Left ventricle myocardium inferior (tissue), 1 donor: Measurements from ENCODE around the gene LRMDA. TPM values are rescaled to one million over a fixed set of nuclear protein-coding genes. Genes with fewer than 3 reads are reported as not detected.

Experiments
- DNase-seq: peaks from one replicate; pipeline ENCODE4 v3.0.0-alpha.2; 2020
- H3K27ac ChIP-seq: fragments of 200-600 bp; replicated peaks from 2 replicates; pipeline ENCODE4 v1.8.0; 2021
- H3K27me3 ChIP-seq: fragments of 200-600 bp; 2 replicates; pipeline ENCODE4 v1.8.0; 2021; ENCODE audit warnings: low read depth
- H3K36me3 ChIP-seq: fragments of 200-600 bp; 2 replicates; pipeline ENCODE4 v1.8.0; 2021
- H3K4me1 ChIP-seq: fragments of 200-600 bp; 2 replicates; pipeline ENCODE4 v1.8.0; 2021
- H3K4me3 ChIP-seq: fragments of 200-600 bp; 2 replicates; pipeline ENCODE4 v1.8.0; 2021; ENCODE audit warnings: mild to moderate bottlenecking, moderate library complexity
- H3K9me3 ChIP-seq: fragments of 200-600 bp; replicated peaks from 2 replicates; pipeline ENCODE4 v1.8.0; 2021
- intact Hi-C: fragments of 100-400 bp; cut with micrococcal nuclease; formaldehyde crosslinking; loops from one replicate; pipeline ENCODE4 v1.11.0; 2022
- total RNA-seq: library from RNA; stranded (reverse); fragmentation: NEBNext Ultra II Directional; extraction: Animal tissue kit (Norgen Biotek cat#: 25700); gene quantifications from one replicate; pipeline ENCODE4 v1.2.1, GENCODE V29; 2021
- TF ChIP-seq, protein P1 (sequence below): fragments of 200-600 bp; IDR thresholded peaks from 2 replicates; pipeline ENCODE4 v1.8.0; 2021; ENCODE audit warnings: antibody characterized with exemption, mild to moderate bottlenecking, borderline replicate concordance
- donor health status: DM: no; HTN: yes; CAD: no; lungs with severe emphysema.

Gene LRMDA
- total RNA-seq, 1 donor from 2014 or later = 18.7 TPM

DNA sequence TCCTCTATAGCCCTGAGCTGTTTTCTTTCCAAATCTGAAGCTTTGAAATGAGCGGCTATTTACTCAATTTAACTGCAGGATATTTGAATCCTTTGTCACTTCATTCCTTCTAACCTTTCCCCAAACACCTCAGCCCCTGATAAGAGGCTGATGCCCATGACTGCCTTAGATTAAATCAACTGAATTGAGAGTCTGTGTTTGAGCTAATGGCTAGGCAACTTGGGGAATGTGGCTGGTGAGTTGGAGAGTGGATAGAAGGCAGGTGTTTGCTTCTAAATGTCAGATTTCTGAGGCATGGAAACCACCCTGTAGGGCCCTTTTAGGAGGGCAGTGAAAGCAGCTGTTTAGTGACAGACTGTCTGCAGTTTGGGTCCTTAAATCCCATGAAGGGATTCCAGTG is 759.9 kb downstream of the LRMDA start:
- H3K4me1 ChIP-seq = peaks cover under 1% of the 10 kb centered on the region
- no peak for DNase-seq
- TF ChIP-seq, protein P1, sequence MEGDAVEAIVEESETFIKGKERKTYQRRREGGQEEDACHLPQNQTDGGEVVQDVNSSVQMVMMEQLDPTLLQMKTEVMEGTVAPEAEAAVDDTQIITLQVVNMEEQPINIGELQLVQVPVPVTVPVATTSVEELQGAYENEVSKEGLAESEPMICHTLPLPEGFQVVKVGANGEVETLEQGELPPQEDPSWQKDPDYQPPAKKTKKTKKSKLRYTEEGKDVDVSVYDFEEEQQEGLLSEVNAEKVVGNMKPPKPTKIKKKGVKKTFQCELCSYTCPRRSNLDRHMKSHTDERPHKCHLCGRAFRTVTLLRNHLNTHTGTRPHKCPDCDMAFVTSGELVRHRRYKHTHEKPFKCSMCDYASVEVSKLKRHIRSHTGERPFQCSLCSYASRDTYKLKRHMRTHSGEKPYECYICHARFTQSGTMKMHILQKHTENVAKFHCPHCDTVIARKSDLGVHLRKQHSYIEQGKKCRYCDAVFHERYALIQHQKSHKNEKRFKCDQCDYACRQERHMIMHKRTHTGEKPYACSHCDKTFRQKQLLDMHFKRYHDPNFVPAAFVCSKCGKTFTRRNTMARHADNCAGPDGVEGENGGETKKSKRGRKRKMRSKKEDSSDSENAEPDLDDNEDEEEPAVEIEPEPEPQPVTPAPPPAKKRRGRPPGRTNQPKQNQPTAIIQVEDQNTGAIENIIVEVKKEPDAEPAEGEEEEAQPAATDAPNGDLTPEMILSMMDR = no peak
- H3K4me3 ChIP-seq = no peak overlapping the region
- no peaks in the 10 kb centered on the region for H3K27me3 ChIP-seq
- H3K27ac ChIP-seq = no peak overlapping the region
- H3K36me3 ChIP-seq = no peaks in the 10 kb centered on the region
- no peaks in the 10 kb centered on the region for H3K9me3 ChIP-seq
- intact Hi-C loops = no loop called here

DNA sequence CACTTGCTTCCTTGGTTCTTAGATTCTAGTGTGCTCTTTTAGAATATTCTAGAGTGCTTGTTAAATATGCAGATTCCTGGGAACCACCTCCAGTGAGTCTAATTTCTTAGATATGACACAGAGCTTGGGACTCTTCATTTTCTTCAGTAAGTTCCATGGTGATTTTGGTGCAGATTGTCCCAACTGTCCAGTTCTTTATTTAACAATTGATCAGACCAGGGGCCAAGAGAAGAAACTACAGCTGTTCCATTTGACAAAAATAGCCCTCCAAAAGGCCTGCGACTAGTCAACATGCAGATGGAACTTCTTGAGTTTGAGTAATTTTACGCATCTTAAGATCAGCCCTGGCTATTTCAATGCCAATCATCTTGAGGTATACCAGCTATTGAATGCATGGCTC is 760.7 kb downstream of the LRMDA start:
- H3K9me3 ChIP-seq = no peaks in the 10 kb centered on the region
- H3K27me3 ChIP-seq = no peaks in the 10 kb centered on the region
- no peaks in the 10 kb centered on the region for H3K36me3 ChIP-seq
- H3K4me1 ChIP-seq = no peaks in the 10 kb centered on the region
- H3K27ac ChIP-seq = no peak overlapping the region
- TF ChIP-seq, protein P1 = no peak
- intact Hi-C loops = no loop called here
- no peak for DNase-seq
- no peak overlapping the region for H3K4me3 ChIP-seq

DNA sequence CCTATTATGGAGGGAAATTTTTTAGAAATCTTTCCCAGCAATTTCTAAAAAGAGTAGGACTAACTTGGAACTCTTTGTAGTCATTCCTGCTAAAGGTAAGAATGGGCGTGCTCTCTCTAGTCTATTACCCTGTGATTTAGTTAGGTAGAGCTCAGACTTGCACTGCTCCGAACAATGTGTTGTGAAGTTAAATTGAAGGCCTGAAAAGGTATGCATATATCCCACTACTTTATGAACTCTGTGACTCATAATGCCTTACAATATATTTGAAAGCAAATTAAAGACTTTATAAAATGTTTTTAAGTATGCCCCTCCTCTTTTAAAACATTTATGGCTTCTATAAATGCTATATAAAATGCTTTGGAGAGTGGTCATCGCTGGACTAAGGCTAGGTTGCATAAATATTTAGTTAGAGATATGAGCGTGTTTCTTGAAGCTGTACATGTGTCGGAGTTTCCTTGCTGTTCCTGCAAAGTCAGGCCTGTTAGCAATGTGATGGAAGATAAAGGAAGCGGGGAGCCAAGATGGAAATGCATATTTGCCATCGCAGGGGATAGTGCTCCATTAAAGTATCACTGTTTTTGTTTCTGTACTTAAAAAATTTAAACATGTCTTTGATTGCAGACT is 761.4 kb downstream of the LRMDA start:
- Histone ChIP-seq H3K9me3 (no peaks in the 10 kb centered on the region), H3K36me3 (no peaks in the 10 kb centered on the region), H3K4me1 (no peaks in the 10 kb centered on the region), H3K4me3 (no peak overlapping the region), H3K27ac (no peak overlapping the region), H3K27me3 (no peaks in the 10 kb centered on the region)
- TF ChIP-seq, protein P1 = no peak
- intact Hi-C loops = no loop called here
- DNase-seq = no peak

GRCh38 chr10:76195654-76196390 is 764.4 kb downstream of the LRMDA start:
- Histone ChIP-seq H3K27ac (no peak overlapping the region), H3K27me3 (no peaks in the 10 kb centered on the region), H3K4me1 (no peaks in the 10 kb centered on the region), H3K9me3 (no peaks in the 10 kb centered on the region), H3K4me3 (no peak overlapping the region), H3K36me3 (no peaks in the 10 kb centered on the region)
- TF ChIP-seq, protein P1 = no peak
- intact Hi-C loops = no loop called here
- DNase-seq = no peak

- no peaks in the 10 kb centered on the region for H3K9me3 ChIP-seq
- no peaks in the 10 kb centered on the region for H3K4me1 ChIP-seq
- DNase-seq = no peak
- H3K27me3 ChIP-seq = no peaks in the 10 kb centered on the region
- intact Hi-C loops = no loop called here
- H3K27ac ChIP-seq = no peak overlapping the region
- no peaks in the 10 kb centered on the region for H3K36me3 ChIP-seq
- no peak overlapping the region for H3K4me3 ChIP-seq
- TF ChIP-seq, protein P1 = no peak
These were observed 765.9 kb downstream of the LRMDA start for GRCh38 chr10:76197293-76197692.
